HCT116 (cell line): ENCODE data around the gene ELMO2.

Experiments used
- YY1 ChIP-seq: IDR thresholded peaks from 2 replicates; pipeline ENCODE4 v1.6.1; 2011; ENCODE audit warnings: low read length, low read depth, moderate library complexity, mild to moderate bottlenecking; ENCODE audit not compliant: insufficient replicate concordance; ENCODE audit errors: extremely low read depth
- TF ChIP-seq, protein P1 (sequence below): IDR thresholded peaks from 2 replicates; pipeline ENCODE4 v1.6.1; 2011; ENCODE audit warnings: mild to moderate bottlenecking, low read length, moderate library complexity; ENCODE audit not compliant: insufficient replicate concordance; ENCODE audit errors: extremely low read depth

DNA sequence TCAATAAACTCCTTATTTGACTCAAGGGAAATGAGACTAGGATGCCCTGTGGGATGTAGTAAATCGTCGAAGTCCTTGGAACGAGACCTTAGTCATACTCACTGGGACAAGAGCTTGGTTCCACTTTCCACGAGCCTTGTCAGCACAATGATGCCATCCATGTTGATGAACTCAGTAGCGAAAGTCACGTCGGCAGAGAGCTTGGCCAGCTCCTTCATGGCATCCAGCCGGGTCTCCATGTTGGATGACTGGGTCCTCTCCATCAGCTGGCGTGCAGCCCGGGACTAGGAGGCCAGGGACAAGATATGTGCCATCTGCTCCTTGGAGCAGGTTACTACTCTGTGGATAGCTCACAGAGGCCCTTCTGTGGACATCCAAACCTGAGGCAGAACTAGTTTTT, 17.5 kb downstream of the ELMO2 start:
- no peak for TF ChIP-seq YY1
- TF ChIP-seq, protein P1, sequence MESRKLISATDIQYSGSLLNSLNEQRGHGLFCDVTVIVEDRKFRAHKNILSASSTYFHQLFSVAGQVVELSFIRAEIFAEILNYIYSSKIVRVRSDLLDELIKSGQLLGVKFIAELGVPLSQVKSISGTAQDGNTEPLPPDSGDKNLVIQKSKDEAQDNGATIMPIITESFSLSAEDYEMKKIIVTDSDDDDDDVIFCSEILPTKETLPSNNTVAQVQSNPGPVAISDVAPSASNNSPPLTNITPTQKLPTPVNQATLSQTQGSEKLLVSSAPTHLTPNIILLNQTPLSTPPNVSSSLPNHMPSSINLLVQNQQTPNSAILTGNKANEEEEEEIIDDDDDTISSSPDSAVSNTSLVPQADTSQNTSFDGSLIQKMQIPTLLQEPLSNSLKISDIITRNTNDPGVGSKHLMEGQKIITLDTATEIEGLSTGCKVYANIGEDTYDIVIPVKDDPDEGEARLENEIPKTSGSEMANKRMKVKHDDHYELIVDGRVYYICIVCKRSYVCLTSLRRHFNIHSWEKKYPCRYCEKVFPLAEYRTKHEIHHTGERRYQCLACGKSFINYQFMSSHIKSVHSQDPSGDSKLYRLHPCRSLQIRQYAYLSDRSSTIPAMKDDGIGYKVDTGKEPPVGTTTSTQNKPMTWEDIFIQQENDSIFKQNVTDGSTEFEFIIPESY = no peak
